Breast epithelium (tissue), 3 donors: ENCODE measurements around the gene PRRC2C.

ENCODE experiments used
- POLR2A ChIP-seq: fragments of 450-650 bp; IDR thresholded peaks from one replicate; pipeline ENCODE4 v1.6.1; 2016; ENCODE audit warnings: antibody characterized with exemption, mild to moderate bottlenecking, moderate library complexity
- POLR2AphosphoS5 ChIP-seq, 3 donors: sonication (generic); formaldehyde crosslinking; IDR thresholded peaks; one replicate each; pipeline ENCODE4 v1.6.1; 2017; ENCODE audit warnings: antibody characterized with exemption in 3 of 3
- TF ChIP-seq, protein P1 (sequence below), 3 donors: fragments of 450-650 bp; IDR thresholded peaks; one replicate each; pipeline ENCODE4 v1.5.1; 2016 to 2017; ENCODE audit warnings: antibody characterized with exemption in 3 of 3, mild to moderate bottlenecking in 3 of 3, moderate library complexity in 3 of 3

- TF ChIP-seq POLR2A (no peak), POLR2AphosphoS5 (IDR thresholded peaks at IDR 0.05) (no peak)
- TF ChIP-seq, protein P1, sequence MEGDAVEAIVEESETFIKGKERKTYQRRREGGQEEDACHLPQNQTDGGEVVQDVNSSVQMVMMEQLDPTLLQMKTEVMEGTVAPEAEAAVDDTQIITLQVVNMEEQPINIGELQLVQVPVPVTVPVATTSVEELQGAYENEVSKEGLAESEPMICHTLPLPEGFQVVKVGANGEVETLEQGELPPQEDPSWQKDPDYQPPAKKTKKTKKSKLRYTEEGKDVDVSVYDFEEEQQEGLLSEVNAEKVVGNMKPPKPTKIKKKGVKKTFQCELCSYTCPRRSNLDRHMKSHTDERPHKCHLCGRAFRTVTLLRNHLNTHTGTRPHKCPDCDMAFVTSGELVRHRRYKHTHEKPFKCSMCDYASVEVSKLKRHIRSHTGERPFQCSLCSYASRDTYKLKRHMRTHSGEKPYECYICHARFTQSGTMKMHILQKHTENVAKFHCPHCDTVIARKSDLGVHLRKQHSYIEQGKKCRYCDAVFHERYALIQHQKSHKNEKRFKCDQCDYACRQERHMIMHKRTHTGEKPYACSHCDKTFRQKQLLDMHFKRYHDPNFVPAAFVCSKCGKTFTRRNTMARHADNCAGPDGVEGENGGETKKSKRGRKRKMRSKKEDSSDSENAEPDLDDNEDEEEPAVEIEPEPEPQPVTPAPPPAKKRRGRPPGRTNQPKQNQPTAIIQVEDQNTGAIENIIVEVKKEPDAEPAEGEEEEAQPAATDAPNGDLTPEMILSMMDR (IDR thresholded peaks at IDR 0.05) = no peak
Measured at GRCh38 chr1:171488190-171488929, 3.0 kb downstream of the PRRC2C start.
